Measurements from ENCODE around the gene MTCL1.

Gene MTCL1

GRCh38 chr18:8686611-8687010 is 18.7 kb upstream of the MTCL1 start:
- no peak for TF ChIP-seq EP300 (IDR thresholded peaks at IDR 0.05; ENCODE audit: borderline replicate concordance)
- no peak for TF ChIP-seq ZBTB7A (IDR thresholded peaks at IDR 0.05; ENCODE audit: low read depth)
- TF ChIP-seq TEAD4 (IDR thresholded peaks at IDR 0.05), result no peak
- no peak for TF ChIP-seq TCF12 (IDR thresholded peaks at IDR 0.05; ENCODE audit: low read depth)
- TF ChIP-seq CEBPB (IDR thresholded peaks at IDR 0.05), result no peak
- TF ChIP-seq NFIC (IDR thresholded peaks at IDR 0.05), result no peak
- TF ChIP-seq REST (IDR thresholded peaks at IDR 0.05; ENCODE audit: low read depth), result no peak
- TF ChIP-seq TAF1 (IDR thresholded peaks at IDR 0.05; ENCODE audit: low read depth), result no peak
- no peak for TF ChIP-seq EGR1 (IDR thresholded peaks at IDR 0.05)
- TF ChIP-seq YY1 (IDR thresholded peaks at IDR 0.05; ENCODE audit: low read depth), result no peak
- no peak for TF ChIP-seq FOXM1 (IDR thresholded peaks at IDR 0.05; ENCODE audit: borderline replicate concordance, low read depth)
- TF ChIP-seq CREB1 (IDR thresholded peaks at IDR 0.05; ENCODE audit: low read depth), result no peak
- no peak for TF ChIP-seq USF1 (IDR thresholded peaks at IDR 0.05)
- no peak for TF ChIP-seq MAX (IDR thresholded peaks at IDR 0.05)
- no peak for TF ChIP-seq RAD21 (IDR thresholded peaks at IDR 0.05; ENCODE audit: low read depth)

DNA sequence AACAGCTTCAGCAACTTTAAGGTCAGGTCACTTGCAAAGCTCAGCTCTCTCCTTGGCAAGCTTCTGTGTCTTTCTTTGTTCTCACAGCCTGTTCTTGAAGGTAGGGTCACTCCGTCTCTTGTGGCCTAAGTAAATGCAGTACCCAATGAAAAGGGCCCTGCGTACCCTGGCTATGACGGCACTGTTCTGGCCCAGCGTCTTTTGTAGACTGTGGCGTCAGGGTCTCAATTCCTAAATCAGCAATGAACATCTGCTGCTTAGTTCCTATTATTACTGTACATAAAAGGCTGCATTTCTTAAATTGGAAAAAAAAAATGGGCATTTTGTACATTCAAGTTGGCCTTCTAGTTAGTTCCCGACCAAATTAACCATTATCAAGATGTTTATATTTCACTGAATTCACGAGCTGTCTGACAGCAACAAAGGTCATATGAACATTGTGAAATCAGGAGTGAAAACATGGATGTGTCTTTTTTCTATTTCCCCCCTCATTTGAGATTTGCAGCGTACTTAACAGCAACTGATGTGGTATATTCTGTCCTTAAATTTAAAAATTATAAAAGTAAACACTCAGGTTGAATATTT is 17.0 kb upstream of the MTCL1 start:
- TF ChIP-seq EP300 (IDR thresholded peaks at IDR 0.05; ENCODE audit: borderline replicate concordance) (no peak), MAX (IDR thresholded peaks at IDR 0.05) (no peak), NFIC (IDR thresholded peaks at IDR 0.05) (no peak), TAF1 (IDR thresholded peaks at IDR 0.05; ENCODE audit: low read depth) (no peak), TEAD4 (IDR thresholded peaks at IDR 0.05) (no peak), FOXM1 (IDR thresholded peaks at IDR 0.05; ENCODE audit: borderline replicate concordance, low read depth) (no peak), TCF12 (IDR thresholded peaks at IDR 0.05; ENCODE audit: low read depth) (no peak), EGR1 (IDR thresholded peaks at IDR 0.05) (no peak), REST (IDR thresholded peaks at IDR 0.05; ENCODE audit: low read depth) (no peak), RAD21 (IDR thresholded peaks at IDR 0.05; ENCODE audit: low read depth) (no peak), ZBTB7A (IDR thresholded peaks at IDR 0.05; ENCODE audit: low read depth) (no peak)

DNA sequence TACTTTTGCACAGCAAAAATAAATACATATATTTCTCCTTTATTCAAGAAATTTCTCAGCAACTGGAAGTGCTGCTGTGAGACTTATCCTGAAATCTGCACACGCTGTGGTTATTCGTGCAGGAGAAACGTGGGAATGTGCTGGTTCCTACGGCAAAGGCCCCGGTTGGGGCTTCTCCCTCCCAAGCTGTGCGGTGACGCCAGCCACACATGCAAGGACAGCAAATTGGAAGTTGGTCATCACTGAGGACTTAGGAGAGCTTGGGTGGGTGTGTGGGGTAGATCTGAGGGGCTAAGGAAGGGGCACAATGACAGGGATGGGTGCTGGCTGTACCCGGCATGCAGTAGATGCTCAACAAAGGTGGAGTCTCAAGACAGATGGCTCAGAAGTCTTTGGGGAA is 16.5 kb upstream of the MTCL1 start:
- TF ChIP-seq REST (IDR thresholded peaks at IDR 0.05; ENCODE audit: low read depth) (no peak), CREB1 (IDR thresholded peaks at IDR 0.05; ENCODE audit: low read depth) (no peak), ZBTB7A (IDR thresholded peaks at IDR 0.05; ENCODE audit: low read depth) (no peak), USF1 (IDR thresholded peaks at IDR 0.05) (no peak)

DNA sequence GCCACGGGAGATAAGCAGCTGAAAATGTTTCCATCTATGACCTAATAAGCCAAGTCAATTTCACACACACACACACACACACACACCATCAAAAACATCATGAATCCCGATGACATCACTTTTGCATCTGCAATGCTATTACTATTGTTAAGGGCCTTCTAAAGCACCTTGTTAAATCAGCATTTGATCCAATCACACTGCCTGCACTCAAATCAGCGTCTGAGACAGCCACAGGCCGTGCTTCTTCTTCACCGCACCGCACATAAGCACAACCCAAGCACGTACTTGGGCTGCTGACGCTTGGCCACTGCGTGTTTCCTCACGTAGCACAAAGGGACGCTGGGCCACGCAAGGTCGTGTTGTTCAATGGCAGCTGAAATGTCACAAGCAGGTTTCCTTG is 15.8 kb upstream of the MTCL1 start:
- TF ChIP-seq CREB1 (IDR thresholded peaks at IDR 0.05; ENCODE audit: low read depth) (no peak), NFIC (IDR thresholded peaks at IDR 0.05) (no peak), EGR1 (IDR thresholded peaks at IDR 0.05) (no peak), MAX (IDR thresholded peaks at IDR 0.05) (no peak), TAF1 (IDR thresholded peaks at IDR 0.05; ENCODE audit: low read depth) (no peak)

DNA sequence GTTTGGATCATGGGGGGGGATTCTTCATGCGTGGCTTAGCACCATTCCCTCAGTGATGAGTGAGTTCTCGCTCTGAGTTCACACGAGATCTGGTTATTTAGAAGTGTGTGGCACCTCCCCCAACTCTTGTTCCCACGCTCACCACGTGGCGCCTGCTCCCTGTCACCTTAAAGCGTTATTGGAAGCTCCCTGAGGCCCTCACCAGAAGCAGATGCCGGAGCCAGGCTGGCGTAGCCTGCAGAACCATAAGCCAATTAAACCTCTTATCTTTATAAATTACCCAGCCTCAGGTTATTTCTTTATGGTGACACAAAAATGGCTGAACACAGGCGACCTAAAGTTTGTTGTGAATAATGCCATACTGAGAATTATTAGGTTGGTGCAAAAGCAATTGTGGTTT is 10.5 kb upstream of the MTCL1 start:
- TF ChIP-seq ZBTB7A (IDR thresholded peaks at IDR 0.05; ENCODE audit: low read depth) (no peak), EP300 (IDR thresholded peaks at IDR 0.05; ENCODE audit: borderline replicate concordance) (no peak), REST (IDR thresholded peaks at IDR 0.05; ENCODE audit: low read depth) (no peak), RAD21 (IDR thresholded peaks at IDR 0.05; ENCODE audit: low read depth) (no peak), FOXM1 (IDR thresholded peaks at IDR 0.05; ENCODE audit: borderline replicate concordance, low read depth) (no peak)

All from Ishikawa (cell line).